GM23338 (cell line): ENCODE results near the gene ENTPD6. TPM values are rescaled to one million over a fixed set of nuclear protein-coding genes. Genes with fewer than 3 reads are reported as not detected.

Experiments used
- ATAC-seq: fragments of 200-7000 bp; cut with Tn5 transposase; 3 replicates; pipeline ENCODE4 v1.9.1; 2020
- DNase-seq: peaks from one replicate; pipeline ENCODE4 v3.0.0-alpha.2; 2015; ENCODE audit warnings: low spot score
- H2AFZ ChIP-seq: fragments of 200-600 bp; sonication (generic); 2 replicates; pipeline ENCODE4 v1.8.0; 2016; ENCODE audit warnings: antibody characterized with exemption, mild to moderate bottlenecking, moderate library complexity
- H3F3A ChIP-seq: fragments of 200-600 bp; sonication (generic); replicated peaks from 2 replicates; pipeline ENCODE4 v1.8.0; 2017; ENCODE audit warnings: antibody characterized with exemption, mixed run types, low read depth
- H3K27ac ChIP-seq: fragments of 200-600 bp; sonication (generic); 2 replicates; pipeline ENCODE4 v1.6.1; 2016; ENCODE audit warnings: low read depth
- H3K27me3 ChIP-seq: fragments of 200-600 bp; sonication (generic); 2 replicates; pipeline ENCODE4 v1.8.0; 2016; ENCODE audit warnings: mild to moderate bottlenecking, mixed run types, moderate library complexity; ENCODE audit not compliant: insufficient read depth
- H3K36me3 ChIP-seq: fragments of 200-600 bp; sonication (generic); 2 replicates; pipeline ENCODE4 v1.8.0; 2016; ENCODE audit warnings: mild to moderate bottlenecking; ENCODE audit not compliant: insufficient read depth
- H3K4me1 ChIP-seq: fragments of 200-600 bp; sonication (generic); 2 replicates; pipeline ENCODE4 v1.8.0; 2016; ENCODE audit warnings: mild to moderate bottlenecking, moderate library complexity; ENCODE audit not compliant: insufficient read depth
- H3K4me2 ChIP-seq: fragments of 200-600 bp; sonication (generic); 2 replicates; pipeline ENCODE4 v1.7.1; 2017; ENCODE audit warnings: mixed run types
- H3K4me3 ChIP-seq: fragments of 200-600 bp; sonication (generic); 2 replicates; pipeline ENCODE4 v1.6.1; 2016; ENCODE audit warnings: mixed run types
- H3K79me2 ChIP-seq: fragments of 200-600 bp; sonication (generic); replicated peaks from 2 replicates; pipeline ENCODE4 v1.8.0; 2017; ENCODE audit warnings: mild to moderate bottlenecking; ENCODE audit not compliant: insufficient read depth
- H3K9me2 ChIP-seq: fragments of 200-600 bp; sonication (generic); 2 replicates; pipeline ENCODE4 v1.8.0; 2017; ENCODE audit not compliant: insufficient read depth
- H4K20me1 ChIP-seq: fragments of 200-600 bp; sonication (generic); replicated peaks from 2 replicates; pipeline ENCODE4 v1.8.0; 2017; ENCODE audit warnings: mild to moderate bottlenecking; ENCODE audit not compliant: insufficient read depth
- H3K27ac Mint-ChIP-seq: 2 replicates; pipeline ENCODE4 v1.8.0; 2020; ENCODE audit warnings: inconsistent platforms, mild to moderate bottlenecking, moderate library complexity, mixed read lengths
- H3K27me3 Mint-ChIP-seq: 3 replicates; pipeline ENCODE4 v1.8.0; 2022; ENCODE audit warnings: low read depth, mild to moderate bottlenecking, moderate library complexity, mixed read lengths, inconsistent platforms; ENCODE audit not compliant: insufficient read depth, poor library complexity
- H3K36me3 Mint-ChIP-seq: 3 replicates; pipeline ENCODE4 v1.8.0; 2021; ENCODE audit warnings: low read depth, mild to moderate bottlenecking, inconsistent platforms, moderate library complexity, mixed read lengths
- H3K4me1 Mint-ChIP-seq: 3 replicates; pipeline ENCODE4 v1.8.0; 2020; ENCODE audit warnings: mild to moderate bottlenecking, inconsistent platforms, mixed read lengths
- H3K4me3 Mint-ChIP-seq: 3 replicates; pipeline ENCODE4 v1.8.0; 2021; ENCODE audit warnings: moderate library complexity, mild to moderate bottlenecking, inconsistent platforms, mixed read lengths
- H3K9me3 Mint-ChIP-seq: 3 replicates; pipeline ENCODE4 v1.8.0; 2020; ENCODE audit warnings: moderate library complexity, mild to moderate bottlenecking, inconsistent platforms, mixed read lengths
- JUNB ChIP-seq: IDR thresholded peaks from one replicate; pipeline ENCODE4 v1.6.1; 2016; ENCODE audit warnings: antibody characterized with exemption; ENCODE audit not compliant: unreplicated experiment
- NANOG ChIP-seq: IDR thresholded peaks from 2 replicates; pipeline ENCODE4 v1.6.1; 2016; ENCODE audit warnings: antibody characterized with exemption, borderline replicate concordance
- POLR2AphosphoS5 ChIP-seq: IDR thresholded peaks from 2 replicates; pipeline ENCODE4 v1.6.1; 2016; ENCODE audit warnings: antibody characterized with exemption, low read depth
- STAT1 ChIP-seq: IDR thresholded peaks from one replicate; pipeline ENCODE4 v1.6.1; 2016; ENCODE audit warnings: antibody characterized with exemption; ENCODE audit not compliant: unreplicated experiment
- polyA plus RNA-seq: library from polyadenylated mRNA; unstranded; fragments of >200 nt; fragmentation: Nextera tagmentation; extraction: Ambion mirVana; gene quantifications from 2 replicates; pipeline ENCODE4 v1.2.1, GENCODE V29; 2016
- total RNA-seq: library from RNA; depleted of rRNA; stranded (reverse); fragments of >200 nt; shearing (Covaris generic); gene quantifications from 2 replicates; pipeline ENCODE4 v1.2.3, GENCODE V29; 2014
- TF ChIP-seq, protein P1 (sequence below), 2 experiments: fragments of 200-600 bp in 1 of 2; sonication (generic) in 1 of 2; conservative IDR thresholded peaks; 2 replicates each; pipeline versions ENCODE4 v1.5.1 to v1.6.1; 2016 to 2017; ENCODE audit warnings: antibody characterized with exemption in 2 of 2, low read depth in 2 of 2, mild to moderate bottlenecking in 2 of 2, moderate library complexity in 1 of 2
- TF ChIP-seq, protein P2 (sequence below): IDR thresholded peaks from 2 replicates; pipeline ENCODE4 v1.6.1; 2016; ENCODE audit warnings: antibody characterized with exemption
- TF ChIP-seq, protein P3 (sequence below): fragments of 250-450 bp; sonication (Bioruptor Pico); IDR thresholded peaks from 2 replicates; pipeline ENCODE4 v1.5.0; 2020; ENCODE audit warnings: mild to moderate bottlenecking, moderate library complexity
- TF ChIP-seq, protein P4 (sequence below): IDR thresholded peaks from one replicate; pipeline ENCODE4 v1.6.1; 2018; ENCODE audit warnings: antibody characterized with exemption; ENCODE audit not compliant: unreplicated experiment

Gene ENTPD6
- total and polyA plus RNA-seq, 2 experiments from 2014 or later, result 19.3 to 45.9 TPM

DNA sequence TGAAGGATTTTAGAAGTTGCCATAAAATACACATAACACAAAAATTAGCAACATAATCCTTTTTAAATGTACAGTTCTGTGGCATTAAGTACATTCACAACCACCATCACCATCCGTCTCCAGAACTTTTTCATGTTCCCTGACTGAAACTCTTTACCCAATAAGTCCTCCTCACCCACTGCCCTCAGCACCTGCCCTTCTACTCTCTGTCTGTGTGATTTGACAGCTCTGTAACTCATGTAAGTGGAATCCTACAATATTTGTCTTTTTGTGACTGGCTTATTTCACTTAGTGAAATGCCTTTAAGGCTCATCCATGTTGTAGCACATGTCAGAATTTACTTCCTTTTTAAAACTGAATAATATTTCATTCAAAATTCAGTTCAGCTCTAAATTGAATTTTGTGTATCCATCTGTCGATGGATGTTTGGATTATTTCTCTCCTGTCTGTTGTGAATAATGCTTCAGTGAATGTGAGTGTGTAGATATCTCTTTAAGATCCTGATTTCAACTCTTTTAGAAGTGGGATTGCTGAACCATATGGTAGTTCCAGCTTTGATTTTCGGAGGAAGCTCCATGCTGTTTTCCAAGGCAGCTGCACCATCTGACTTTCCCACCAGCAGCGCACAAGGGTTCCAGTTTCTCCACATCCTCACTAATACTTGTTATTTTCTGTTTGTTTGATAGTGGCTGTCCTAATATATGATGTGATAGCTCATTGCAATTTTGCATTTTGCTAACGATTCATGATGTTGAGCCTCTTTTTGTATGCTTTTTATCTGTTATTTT lies 4.2 kb downstream of the ENTPD6 start:
- no peak overlapping the region for H3K4me3 Mint-ChIP-seq
- ATAC-seq (no peak), DNase-seq (no peak)
- peaks cover 4% of the 10 kb centered on the region for H3K27me3 Mint-ChIP-seq
- no peaks in the 10 kb centered on the region for H3K9me3 Mint-ChIP-seq
- Histone ChIP-seq H3K9me2 (no peaks in the 10 kb centered on the region), H3K27ac (no peak overlapping the region), H3K4me2 (no peak overlapping the region; the same call in 1 of the 2 replicates), H3K4me3 (no peak overlapping the region), H3K36me3 (no peaks in the 10 kb centered on the region), H3K27me3 (peaks cover 10% of the 10 kb centered on the region), H3K4me1 (peaks cover 15% of the 10 kb centered on the region), H3F3A (0 out of 2 replicates have a peak, but pooled peaks cover 2% of the 10 kb centered on the region), H4K20me1 (peaks cover 36% of the 10 kb centered on the region), H2AFZ (no peak overlapping the region), H3K79me2 (peaks cover 70% of the 10 kb centered on the region)
- no peaks in the 10 kb centered on the region for H3K36me3 Mint-ChIP-seq
- no peak overlapping the region for H3K27ac Mint-ChIP-seq
- TF ChIP-seq, protein P1, sequence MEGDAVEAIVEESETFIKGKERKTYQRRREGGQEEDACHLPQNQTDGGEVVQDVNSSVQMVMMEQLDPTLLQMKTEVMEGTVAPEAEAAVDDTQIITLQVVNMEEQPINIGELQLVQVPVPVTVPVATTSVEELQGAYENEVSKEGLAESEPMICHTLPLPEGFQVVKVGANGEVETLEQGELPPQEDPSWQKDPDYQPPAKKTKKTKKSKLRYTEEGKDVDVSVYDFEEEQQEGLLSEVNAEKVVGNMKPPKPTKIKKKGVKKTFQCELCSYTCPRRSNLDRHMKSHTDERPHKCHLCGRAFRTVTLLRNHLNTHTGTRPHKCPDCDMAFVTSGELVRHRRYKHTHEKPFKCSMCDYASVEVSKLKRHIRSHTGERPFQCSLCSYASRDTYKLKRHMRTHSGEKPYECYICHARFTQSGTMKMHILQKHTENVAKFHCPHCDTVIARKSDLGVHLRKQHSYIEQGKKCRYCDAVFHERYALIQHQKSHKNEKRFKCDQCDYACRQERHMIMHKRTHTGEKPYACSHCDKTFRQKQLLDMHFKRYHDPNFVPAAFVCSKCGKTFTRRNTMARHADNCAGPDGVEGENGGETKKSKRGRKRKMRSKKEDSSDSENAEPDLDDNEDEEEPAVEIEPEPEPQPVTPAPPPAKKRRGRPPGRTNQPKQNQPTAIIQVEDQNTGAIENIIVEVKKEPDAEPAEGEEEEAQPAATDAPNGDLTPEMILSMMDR (conservative IDR thresholded peaks at IDR 0.05; ENCODE audit: low read depth in 2 of 2), result no peak
- TF ChIP-seq, protein P2, sequence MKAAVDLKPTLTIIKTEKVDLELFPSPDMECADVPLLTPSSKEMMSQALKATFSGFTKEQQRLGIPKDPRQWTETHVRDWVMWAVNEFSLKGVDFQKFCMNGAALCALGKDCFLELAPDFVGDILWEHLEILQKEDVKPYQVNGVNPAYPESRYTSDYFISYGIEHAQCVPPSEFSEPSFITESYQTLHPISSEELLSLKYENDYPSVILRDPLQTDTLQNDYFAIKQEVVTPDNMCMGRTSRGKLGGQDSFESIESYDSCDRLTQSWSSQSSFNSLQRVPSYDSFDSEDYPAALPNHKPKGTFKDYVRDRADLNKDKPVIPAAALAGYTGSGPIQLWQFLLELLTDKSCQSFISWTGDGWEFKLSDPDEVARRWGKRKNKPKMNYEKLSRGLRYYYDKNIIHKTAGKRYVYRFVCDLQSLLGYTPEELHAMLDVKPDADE, result no peak
- H3K4me1 Mint-ChIP-seq, result peaks cover 30% of the 10 kb centered on the region

DNA sequence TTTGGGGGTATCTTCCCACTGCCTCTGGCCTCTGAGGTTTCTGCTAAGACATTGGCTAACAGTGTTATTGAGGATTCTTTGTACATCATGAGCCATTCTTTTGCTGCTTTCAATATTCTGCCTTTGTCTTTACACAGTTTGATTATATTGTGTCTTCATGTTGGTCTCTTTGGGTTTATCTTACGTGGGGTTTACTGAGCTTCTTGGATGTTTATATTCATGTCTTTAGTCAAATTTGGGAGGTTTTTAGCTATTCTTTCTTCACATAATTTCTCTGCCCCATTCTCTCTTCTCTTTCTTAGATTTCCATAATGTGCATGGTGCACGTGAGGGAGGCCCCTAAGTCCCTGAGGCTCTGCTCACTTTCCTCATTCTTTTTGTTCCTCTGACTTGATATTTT lies 7.6 kb downstream of the ENTPD6 start:
- Mint-ChIP-seq H3K4me1 (peaks cover 28% of the 10 kb centered on the region), H3K27me3 (peaks cover 3% of the 10 kb centered on the region), H3K27ac (no peak overlapping the region), H3K9me3 (no peaks in the 10 kb centered on the region), H3K36me3 (0 out of 3 replicates have a peak, but pooled peaks cover 4% of the 10 kb centered on the region), H3K4me3 (no peak overlapping the region)
- H3K36me3 ChIP-seq, result no peaks in the 10 kb centered on the region
- H3K4me3 ChIP-seq, result no peak overlapping the region
- H3K27me3 ChIP-seq, result no peaks in the 10 kb centered on the region
- peaks cover 4% of the 10 kb centered on the region for H3K4me1 ChIP-seq
- ATAC-seq, result no peak
- H4K20me1 ChIP-seq, result peaks cover 28% of the 10 kb centered on the region
- H3K79me2 ChIP-seq, result peaks cover 68% of the 10 kb centered on the region
- H2AFZ ChIP-seq, result no peak overlapping the region
- TF ChIP-seq, protein P3, sequence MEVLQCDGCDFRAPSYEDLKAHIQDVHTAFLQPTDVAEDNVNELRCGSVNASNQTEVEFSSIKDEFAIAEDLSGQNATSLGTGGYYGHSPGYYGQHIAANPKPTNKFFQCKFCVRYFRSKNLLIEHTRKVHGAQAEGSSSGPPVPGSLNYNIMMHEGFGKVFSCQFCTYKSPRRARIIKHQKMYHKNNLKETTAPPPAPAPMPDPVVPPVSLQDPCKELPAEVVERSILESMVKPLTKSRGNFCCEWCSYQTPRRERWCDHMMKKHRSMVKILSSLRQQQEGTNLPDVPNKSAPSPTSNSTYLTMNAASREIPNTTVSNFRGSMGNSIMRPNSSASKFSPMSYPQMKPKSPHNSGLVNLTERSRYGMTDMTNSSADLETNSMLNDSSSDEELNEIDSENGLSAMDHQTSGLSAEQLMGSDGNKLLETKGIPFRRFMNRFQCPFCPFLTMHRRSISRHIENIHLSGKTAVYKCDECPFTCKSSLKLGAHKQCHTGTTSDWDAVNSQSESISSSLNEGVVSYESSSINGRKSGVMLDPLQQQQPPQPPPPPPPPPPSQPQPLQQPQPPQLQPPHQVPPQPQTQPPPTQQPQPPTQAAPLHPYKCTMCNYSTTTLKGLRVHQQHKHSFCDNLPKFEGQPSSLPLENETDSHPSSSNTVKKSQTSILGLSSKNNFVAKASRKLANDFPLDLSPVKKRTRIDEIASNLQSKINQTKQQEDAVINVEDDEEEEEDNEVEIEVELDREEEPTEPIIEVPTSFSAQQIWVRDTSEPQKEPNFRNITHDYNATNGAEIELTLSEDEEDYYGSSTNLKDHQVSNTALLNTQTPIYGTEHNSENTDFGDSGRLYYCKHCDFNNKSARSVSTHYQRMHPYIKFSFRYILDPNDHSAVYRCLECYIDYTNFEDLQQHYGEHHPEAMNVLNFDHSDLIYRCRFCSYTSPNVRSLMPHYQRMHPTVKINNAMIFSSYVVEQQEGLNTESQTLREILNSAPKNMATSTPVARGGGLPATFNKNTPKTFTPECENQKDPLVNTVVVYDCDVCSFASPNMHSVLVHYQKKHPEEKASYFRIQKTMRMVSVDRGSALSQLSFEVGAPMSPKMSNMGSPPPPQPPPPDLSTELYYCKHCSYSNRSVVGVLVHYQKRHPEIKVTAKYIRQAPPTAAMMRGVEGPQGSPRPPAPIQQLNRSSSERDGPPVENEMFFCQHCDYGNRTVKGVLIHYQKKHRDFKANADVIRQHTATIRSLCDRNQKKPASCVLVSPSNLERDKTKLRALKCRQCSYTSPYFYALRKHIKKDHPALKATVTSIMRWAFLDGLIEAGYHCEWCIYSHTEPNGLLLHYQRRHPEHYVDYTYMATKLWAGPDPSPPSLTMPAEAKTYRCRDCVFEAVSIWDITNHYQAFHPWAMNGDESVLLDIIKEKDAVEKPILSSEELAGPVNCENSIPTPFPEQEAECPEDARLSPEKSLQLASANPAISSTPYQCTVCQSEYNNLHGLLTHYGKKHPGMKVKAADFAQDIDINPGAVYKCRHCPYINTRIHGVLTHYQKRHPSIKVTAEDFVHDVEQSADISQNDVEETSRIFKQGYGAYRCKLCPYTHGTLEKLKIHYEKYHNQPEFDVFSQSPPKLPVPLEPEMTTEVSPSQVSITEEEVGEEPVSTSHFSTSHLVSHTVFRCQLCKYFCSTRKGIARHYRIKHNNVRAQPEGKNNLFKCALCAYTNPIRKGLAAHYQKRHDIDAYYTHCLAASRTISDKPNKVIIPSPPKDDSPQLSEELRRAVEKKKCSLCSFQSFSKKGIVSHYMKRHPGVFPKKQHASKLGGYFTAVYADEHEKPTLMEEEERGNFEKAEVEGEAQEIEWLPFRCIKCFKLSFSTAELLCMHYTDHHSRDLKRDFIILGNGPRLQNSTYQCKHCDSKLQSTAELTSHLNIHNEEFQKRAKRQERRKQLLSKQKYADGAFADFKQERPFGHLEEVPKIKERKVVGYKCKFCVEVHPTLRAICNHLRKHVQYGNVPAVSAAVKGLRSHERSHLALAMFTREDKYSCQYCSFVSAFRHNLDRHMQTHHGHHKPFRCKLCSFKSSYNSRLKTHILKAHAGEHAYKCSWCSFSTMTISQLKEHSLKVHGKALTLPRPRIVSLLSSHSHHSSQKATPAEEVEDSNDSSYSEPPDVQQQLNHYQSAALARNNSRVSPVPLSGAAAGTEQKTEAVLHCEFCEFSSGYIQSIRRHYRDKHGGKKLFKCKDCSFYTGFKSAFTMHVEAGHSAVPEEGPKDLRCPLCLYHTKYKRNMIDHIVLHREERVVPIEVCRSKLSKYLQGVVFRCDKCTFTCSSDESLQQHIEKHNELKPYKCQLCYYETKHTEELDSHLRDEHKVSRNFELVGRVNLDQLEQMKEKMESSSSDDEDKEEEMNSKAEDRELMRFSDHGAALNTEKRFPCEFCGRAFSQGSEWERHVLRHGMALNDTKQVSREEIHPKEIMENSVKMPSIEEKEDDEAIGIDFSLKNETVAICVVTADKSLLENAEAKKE (CRISPR knock-in tag), result no peak
- TF ChIP-seq JUNB, result no peak
- TF ChIP-seq STAT1, result no peak
- TF ChIP-seq, protein P4, sequence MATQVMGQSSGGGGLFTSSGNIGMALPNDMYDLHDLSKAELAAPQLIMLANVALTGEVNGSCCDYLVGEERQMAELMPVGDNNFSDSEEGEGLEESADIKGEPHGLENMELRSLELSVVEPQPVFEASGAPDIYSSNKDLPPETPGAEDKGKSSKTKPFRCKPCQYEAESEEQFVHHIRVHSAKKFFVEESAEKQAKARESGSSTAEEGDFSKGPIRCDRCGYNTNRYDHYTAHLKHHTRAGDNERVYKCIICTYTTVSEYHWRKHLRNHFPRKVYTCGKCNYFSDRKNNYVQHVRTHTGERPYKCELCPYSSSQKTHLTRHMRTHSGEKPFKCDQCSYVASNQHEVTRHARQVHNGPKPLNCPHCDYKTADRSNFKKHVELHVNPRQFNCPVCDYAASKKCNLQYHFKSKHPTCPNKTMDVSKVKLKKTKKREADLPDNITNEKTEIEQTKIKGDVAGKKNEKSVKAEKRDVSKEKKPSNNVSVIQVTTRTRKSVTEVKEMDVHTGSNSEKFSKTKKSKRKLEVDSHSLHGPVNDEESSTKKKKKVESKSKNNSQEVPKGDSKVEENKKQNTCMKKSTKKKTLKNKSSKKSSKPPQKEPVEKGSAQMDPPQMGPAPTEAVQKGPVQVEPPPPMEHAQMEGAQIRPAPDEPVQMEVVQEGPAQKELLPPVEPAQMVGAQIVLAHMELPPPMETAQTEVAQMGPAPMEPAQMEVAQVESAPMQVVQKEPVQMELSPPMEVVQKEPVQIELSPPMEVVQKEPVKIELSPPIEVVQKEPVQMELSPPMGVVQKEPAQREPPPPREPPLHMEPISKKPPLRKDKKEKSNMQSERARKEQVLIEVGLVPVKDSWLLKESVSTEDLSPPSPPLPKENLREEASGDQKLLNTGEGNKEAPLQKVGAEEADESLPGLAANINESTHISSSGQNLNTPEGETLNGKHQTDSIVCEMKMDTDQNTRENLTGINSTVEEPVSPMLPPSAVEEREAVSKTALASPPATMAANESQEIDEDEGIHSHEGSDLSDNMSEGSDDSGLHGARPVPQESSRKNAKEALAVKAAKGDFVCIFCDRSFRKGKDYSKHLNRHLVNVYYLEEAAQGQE, result no peak
- TF ChIP-seq NANOG, result no peak
- no peak for TF ChIP-seq POLR2AphosphoS5
- 0 out of 2 replicates have a peak, but pooled peaks cover 2% of the 10 kb centered on the region for H3F3A ChIP-seq
- no peak overlapping the region for H3K4me2 ChIP-seq
- no peak overlapping the region for H3K27ac ChIP-seq
- no peaks in the 10 kb centered on the region for H3K9me2 ChIP-seq
- DNase-seq, result no peak
